ENCODE measurements around the gene CFAP251.

DNA sequence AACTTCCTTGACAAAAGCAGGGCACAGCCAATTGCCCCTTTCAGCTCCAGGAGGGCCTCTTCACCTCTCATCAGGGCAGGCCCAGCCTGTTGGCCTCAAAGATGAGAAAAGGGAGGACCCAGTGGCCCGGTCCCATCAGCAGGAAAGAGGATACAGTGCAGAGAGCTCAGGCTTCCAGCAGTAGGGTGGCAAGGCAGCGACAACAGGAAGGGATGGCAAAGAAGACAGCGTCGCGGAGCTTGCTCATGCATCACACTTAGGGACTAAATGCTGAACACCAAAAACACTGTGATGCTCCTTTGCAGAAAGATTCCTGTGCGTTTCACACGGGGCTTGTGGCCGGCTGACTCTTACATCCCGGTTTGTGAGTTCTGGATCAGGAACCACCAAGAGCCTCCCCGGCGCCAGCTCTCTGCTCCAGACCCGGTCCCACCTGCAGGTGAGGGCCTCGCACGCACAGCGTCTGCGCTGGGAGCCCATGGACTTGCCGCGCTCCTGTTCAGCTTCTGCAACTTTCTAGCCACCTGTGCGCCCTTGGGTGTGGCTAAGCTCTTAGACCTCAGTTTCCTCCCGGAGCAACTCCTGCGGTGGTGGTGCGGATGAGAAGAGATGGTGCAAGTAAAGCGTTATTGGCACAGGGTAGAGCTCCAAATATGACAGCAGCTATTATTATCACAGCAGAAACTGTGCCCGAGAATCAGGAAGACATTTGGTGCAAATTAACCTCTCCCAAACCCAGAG, 88.0 kb downstream of the CFAP251 start:
- TF ChIP-seq POLR2A (IDR thresholded peaks at IDR 0.05) = no peak
- TF ChIP-seq, protein P1, sequence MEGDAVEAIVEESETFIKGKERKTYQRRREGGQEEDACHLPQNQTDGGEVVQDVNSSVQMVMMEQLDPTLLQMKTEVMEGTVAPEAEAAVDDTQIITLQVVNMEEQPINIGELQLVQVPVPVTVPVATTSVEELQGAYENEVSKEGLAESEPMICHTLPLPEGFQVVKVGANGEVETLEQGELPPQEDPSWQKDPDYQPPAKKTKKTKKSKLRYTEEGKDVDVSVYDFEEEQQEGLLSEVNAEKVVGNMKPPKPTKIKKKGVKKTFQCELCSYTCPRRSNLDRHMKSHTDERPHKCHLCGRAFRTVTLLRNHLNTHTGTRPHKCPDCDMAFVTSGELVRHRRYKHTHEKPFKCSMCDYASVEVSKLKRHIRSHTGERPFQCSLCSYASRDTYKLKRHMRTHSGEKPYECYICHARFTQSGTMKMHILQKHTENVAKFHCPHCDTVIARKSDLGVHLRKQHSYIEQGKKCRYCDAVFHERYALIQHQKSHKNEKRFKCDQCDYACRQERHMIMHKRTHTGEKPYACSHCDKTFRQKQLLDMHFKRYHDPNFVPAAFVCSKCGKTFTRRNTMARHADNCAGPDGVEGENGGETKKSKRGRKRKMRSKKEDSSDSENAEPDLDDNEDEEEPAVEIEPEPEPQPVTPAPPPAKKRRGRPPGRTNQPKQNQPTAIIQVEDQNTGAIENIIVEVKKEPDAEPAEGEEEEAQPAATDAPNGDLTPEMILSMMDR (IDR thresholded peaks at IDR 0.05) = no peak

Data from sigmoid colon (tissue), 3 donors.